DMS153 treated with DMSO at 0.1 percent for 48 hours (cell line): ENCODE results near the gene RFX3.

ENCODE experiments used
- DNase-seq: peaks from one replicate; lab custom pipeline; 2025; ENCODE audit not compliant: unreplicated experiment; lab: John Stamatoyannopoulos, UW

Gene RFX3

DNA sequence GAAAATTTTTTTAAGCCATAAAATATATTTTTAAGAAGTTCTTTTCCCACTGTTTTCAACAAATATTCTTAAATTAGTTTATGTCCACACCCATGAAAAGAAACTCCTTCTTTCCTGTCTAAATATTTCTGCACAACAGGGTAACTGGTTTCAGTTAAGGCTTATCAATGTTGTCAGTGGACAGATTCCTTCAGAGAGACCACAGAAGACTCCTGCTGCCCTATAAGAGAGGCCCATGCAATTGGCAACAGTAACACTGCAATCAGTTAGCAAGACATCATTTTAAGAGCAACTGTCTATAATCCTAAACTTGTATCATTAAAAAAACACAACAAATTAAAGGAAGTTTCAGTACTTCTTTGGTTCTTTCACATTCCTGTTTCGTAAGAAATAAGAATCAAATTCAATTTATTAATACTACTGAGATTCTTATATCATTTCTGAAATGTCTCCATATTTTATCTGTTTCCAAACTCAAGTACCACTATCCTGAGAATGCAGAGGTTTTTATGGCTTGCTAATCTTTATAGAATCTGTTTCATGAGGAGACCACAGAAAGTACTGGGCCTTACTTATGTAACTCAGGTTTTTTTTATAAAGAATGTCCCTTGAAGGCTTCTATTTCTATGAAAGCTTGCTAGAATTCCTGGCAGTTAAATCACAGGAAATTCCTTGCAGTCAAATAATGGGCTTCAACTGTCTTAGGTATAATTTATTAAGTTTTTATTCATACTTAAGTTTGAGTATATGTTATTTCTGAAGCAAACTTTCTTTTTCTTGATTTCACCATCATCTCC is 240.2 kb downstream of the RFX3 start:
- no peak for DNase-seq

GRCh38 chr9:3282365-3282764 is 243.4 kb downstream of the RFX3 start:
- DNase-seq: no peak

GRCh38 chr9:3281399-3281798 is 244.4 kb downstream of the RFX3 start:
- no peak for DNase-seq

GRCh38 chr9:3277200-3277599 is 248.6 kb downstream of the RFX3 start:
- no peak for DNase-seq

- DNase-seq: no peak
Measured at GRCh38 chr9:3271581-3271980, 254.2 kb downstream of the RFX3 start.

DNA sequence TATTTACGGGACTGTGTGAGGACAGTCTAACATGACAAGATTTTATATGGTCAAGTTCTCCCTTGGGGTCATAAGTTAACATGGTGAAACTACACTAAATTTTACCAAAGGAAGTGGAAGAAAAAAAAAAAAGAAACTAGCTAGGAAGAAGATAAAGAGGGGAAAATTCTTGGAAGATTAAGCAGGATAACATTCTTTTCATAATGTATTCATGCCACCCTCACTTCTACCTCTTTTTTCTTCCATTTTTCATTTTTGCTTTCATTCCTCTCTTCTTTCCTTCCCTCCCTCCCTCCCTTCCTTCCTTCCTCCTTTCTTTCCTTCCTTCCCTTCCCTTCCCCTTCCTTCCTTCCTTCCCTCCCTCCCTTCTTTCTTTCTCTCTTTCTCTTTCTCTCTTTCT is 254.6 kb downstream of the RFX3 start:
- no peak for DNase-seq

DNA sequence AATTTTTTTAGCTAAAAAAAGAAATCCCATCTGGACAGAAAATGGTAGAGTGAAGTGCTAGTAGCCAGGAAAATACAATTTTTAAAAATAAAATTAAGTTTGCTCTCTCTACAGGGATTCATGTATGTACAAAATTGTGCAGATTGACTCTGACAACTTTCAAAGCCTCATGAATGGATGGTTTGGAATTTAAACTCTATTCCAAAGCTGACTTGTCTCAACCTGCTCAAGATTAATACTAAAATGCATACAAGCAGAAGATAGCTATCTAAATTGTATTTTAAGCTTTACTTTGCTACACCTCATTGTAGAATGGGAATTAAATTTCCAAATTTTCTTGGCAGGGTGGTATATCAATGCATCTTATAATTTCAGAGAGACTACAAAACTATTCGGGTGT is 257.6 kb downstream of the RFX3 start:
- DNase-seq: no peak

DNA sequence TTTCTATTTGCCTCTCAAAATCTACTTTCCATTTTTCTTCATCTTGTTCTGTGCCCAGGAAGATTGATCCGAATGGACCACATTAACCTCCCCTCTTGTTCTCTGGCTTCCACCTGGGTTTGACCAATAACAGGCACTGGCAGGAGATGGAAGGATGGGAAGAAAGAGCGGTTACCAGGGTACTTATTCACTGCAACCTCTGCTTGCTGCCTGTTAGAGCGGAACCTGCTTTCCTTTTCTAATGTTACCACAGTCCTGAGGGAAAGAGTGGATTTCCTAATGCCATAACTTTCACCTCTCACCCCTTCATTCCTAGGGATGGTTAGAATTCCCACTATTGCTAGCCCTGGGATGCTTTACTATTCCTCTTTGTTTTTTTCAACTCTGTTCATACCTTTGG is 262.1 kb downstream of the RFX3 start:
- no peak for DNase-seq

- no peak for DNase-seq
Measured at GRCh38 chr9:3262826-3263529, 262.8 kb downstream of the RFX3 start.

DNA sequence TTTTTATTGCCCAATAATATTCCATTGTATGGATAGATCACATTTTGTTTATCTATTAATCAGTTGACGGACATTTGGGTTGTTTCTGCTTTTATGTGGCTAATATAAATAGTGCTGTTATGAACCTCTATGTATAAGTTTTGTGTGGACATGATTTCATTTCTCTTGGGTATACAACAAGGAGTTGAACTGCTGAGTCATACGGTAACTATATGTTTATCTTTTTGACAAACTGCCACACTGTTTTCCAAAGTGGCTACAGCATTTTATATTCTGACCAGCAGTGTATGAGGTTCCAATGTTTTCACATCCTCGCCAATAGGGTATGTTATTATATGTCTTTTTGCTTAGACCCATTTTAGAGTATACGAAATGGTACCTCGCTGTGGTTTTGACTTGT is 264.3 kb downstream of the RFX3 start:
- DNase-seq: no peak

GRCh38 chr9:3256571-3257330 is 269.1 kb downstream of the RFX3 start:
- DNase-seq: no peak

- DNase-seq: no peak
Measured at GRCh38 chr9:3251309-3251708, 274.5 kb downstream of the RFX3 start.

DNA sequence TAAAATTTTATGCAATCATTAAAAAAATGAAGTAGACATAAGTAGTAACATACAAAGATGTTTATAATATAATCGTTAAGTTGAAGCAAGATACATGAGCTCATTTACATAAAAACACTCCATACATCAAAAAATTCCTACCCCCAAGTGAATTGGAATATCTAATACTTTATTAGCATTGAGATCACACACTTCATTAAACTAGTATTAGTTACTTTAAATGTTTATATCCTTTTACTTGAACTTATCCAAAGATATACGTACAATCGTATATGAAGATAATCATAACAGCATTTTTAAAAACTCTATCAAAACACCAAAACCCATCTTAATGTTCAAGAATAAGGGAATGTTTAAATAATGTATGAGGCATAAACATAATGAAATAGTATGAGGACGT is 275.1 kb downstream of the RFX3 start:
- no peak for DNase-seq

DNA sequence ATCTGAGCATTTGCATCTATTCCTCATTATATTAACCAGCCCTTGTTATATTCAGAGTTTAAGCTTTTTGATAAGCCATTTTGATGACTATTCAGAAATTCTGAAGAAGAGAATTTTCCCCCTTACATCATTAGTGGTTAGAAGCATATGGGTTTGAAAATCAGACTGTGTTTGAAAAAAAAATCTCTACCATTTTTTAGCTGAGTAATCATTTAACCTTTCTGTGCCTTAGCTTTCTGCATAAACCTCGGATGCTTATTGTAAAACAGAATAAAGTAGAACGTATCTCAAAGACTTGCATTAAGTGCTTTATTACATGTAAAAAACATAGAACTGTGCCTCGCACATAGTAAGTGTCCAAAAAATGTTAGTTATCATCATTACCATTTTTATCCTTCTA is 278.6 kb downstream of the RFX3 start:
- DNase-seq: no peak

- no peak for DNase-seq
Measured at GRCh38 chr9:3246241-3246640, 279.6 kb downstream of the RFX3 start.

GRCh38 chr9:3244963-3245653 is 280.7 kb downstream of the RFX3 start:
- DNase-seq: no peak

DNA sequence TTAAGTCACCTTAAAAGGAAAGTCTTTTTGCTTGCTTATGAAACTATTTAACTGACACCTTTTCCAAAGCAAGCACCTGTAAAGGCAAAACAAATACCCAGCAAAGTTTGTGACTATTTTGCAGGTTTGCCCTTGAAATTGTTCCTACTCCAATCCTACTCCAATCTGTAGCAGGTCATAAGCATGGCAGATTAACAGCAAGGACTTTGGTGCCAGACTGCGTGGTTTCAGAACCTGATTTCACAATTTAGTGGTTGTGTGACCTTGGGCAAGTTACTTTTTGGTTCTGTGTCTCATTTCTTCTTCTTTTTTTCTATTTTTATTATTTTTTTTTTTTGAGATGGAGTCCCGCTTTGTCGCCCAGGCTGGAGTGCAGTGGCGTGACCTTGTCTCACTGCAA is 282.1 kb downstream of the RFX3 start:
- no peak for DNase-seq

GRCh38 chr9:3241290-3241689 is 284.5 kb downstream of the RFX3 start:
- no peak for DNase-seq

DNA sequence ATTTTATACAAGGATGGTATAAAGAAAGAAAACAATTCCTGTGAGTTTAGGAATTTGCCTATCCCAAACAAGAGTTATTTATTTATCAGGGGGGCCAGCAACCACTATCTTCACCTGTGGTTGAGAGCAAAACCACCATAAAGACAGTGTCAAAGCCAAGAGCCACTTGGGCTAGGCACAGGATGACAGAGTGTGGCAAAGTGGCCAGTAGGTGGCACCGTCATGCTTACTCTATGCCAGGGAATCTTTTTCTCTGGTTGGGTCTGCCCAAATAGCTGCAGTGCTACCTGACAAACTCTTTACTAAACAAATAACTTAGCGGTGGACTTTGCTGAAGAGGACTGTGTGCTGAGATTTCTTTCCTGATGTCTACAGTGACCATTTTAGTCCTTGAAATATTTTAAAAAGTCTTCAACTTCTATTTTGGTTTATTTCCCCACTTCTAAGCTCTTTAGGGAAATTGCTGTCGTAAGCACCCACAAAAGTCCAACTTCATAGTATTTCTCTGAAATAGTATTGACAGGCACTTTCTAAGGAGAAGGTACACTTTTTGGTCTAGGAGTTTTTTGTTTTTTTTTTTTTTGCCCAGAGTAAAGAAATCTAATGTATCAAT is 285.0 kb downstream of the RFX3 start:
- DNase-seq: peak; percentile 33

DNA sequence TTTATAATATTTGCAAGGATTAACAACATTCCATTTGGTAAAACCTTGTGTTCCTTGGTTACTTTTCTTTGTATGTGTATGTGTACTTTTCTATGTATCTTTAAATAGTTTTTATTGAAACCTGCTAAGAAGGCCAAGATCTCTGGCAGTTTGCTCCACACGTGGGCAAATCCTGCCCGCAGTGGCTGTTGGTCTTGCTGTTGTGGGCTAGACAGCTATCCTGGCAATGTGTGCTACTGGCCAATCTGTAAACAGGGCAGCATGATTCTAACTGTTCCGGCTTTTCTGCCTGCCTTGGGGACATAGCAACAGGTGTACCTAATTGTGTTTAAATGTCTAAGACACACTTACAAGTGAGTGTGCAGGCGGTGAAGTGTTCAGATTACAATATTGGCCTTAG is 286.6 kb downstream of the RFX3 start:
- no peak for DNase-seq

DNA sequence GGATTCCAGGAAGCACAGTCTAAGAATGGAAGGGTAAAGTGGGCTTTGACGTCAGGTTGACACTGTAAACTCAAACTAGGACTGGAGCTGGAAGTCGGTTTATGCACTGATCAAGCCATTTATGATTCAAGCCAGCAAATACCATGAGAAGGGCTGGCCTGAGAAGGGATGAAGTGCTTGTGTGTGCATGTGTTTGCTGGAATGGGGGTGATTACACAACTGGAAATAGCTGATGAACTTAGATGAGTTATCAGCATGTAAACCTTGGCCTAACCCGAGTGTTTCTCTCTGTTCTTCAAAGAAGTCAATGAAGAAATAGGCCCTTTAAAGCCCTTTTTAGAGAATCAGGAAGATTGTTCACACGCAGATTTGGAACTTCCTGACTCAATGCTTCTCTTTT is 287.6 kb downstream of the RFX3 start:
- DNase-seq: no peak
